ENCODE measurements around the gene DYNC1I1. TPM values are rescaled to one million over a fixed set of nuclear protein-coding genes. Genes with fewer than 3 reads are reported as not detected.

DYNC1I1 gene
- total RNA-seq, 1 experiment from 2014 or later = 0.03 TPM

DNA sequence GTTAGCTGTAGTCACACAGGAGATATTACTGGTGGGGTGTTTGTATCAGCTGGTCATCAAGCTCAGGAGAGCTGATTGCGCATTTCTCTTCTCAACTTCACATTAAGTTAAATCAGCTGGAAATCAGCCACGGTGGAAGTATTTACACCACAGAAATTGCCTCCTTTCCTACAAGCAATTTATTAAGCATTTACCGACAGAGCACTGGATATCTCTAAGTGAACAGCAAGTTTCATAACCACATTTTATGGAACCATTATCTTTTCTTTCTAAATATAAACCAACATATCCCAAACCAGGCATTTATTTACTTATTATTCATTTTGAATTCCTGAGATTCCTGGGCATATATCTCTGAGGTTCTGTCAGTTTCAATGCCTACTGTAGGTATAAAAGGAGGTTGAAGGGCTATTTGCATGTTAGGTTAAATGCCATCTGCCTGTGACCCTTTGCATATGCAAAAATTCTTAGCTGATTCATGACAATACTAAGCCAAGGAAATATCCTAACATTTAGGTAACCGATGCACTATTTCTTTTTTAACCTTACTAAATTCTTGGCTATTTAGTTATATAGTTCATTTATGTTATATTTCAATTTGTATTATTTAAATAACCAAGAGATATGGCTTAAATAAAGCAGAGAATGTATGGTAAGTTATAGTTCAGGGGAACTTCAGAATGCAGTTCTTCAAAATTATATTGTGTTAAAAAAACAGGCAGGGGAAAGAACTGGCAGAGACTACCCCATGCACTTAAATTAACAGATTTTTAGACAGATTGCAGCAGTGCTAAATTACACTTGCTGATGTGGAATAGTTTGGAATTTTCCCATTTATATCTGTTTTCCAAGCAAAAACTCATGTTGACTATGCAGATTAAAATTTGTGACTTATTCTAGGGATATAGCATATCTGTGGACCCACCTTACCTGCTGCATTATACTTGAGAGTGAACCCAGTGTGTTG, 56.8 kb downstream of the DYNC1I1 start:
- in situ Hi-C loops (cut with HindIII; ENCODE audit: low pct_unique_long_range_greater_than_20kb, low sequenced_read_pairs) = no loop called here
- no peak for DNase-seq (ENCODE audit: low read depth)

GRCh38 chr7:95840953-95841950, 68.9 kb downstream of the DYNC1I1 start:
- in situ Hi-C loops (cut with HindIII; ENCODE audit: low pct_unique_long_range_greater_than_20kb, low sequenced_read_pairs) = no loop called here
- no peak for DNase-seq (ENCODE audit: low read depth)

- in situ Hi-C loops (cut with HindIII; ENCODE audit: low pct_unique_long_range_greater_than_20kb, low sequenced_read_pairs) = no loop called here
- no peak for DNase-seq (ENCODE audit: low read depth)
Measured at GRCh38 chr7:95843286-95843685, 70.9 kb downstream of the DYNC1I1 start.

- in situ Hi-C loops (cut with HindIII; ENCODE audit: low pct_unique_long_range_greater_than_20kb, low sequenced_read_pairs) = no loop called here
- DNase-seq (ENCODE audit: low read depth) = no peak
Measured at GRCh38 chr7:95845007-95845406, 72.7 kb downstream of the DYNC1I1 start.

- in situ Hi-C loops (cut with HindIII; ENCODE audit: low pct_unique_long_range_greater_than_20kb, low sequenced_read_pairs) = no loop called here
- DNase-seq (ENCODE audit: low read depth) = no peak
Measured at GRCh38 chr7:95847061-95847460, 74.7 kb downstream of the DYNC1I1 start.

DNA sequence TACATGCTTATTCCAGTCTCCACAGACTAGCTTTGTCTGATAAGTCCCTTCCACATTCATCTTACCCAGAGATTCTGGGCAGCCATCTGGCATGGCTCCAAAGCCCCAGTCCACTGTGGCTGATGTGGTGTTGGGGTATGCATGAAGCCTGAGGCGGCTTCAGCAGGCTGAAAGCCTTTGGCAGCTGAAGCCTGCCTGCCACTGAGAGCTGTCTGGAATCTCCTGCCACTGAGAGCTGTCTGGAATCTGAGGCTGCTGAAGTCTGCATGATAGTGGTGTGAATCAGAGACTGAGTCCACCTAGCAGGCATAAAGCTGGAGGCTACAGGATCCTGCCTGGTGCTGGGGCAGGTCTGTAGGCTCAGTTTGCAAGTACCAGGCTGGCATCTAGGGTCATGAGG, 87.1 kb downstream of the DYNC1I1 start:
- no peak for DNase-seq (ENCODE audit: low read depth)
- in situ Hi-C loops (cut with HindIII; ENCODE audit: low pct_unique_long_range_greater_than_20kb, low sequenced_read_pairs) = no loop called here

DNA sequence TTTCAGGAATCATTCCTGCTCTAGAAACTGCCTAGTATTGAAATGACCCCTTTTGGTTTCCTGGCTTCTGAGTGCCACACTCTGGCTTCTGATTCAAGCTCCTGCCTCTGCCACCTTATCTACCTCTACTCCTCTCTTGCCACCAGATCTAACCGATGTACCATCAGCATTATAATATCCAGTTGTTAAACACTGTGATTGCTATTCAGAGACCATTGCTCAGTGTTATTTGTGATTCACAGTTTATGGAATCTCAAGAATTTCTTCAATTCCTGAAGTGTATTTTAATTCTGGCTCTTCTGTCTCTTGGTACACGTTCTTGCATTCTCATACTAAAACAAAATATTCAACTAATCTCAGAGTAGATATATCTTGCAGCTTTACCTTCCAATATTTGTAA, 88.7 kb downstream of the DYNC1I1 start:
- DNase-seq (ENCODE audit: low read depth) = no peak
- in situ Hi-C loops (cut with HindIII; ENCODE audit: low pct_unique_long_range_greater_than_20kb, low sequenced_read_pairs) = no loop called here

DNA sequence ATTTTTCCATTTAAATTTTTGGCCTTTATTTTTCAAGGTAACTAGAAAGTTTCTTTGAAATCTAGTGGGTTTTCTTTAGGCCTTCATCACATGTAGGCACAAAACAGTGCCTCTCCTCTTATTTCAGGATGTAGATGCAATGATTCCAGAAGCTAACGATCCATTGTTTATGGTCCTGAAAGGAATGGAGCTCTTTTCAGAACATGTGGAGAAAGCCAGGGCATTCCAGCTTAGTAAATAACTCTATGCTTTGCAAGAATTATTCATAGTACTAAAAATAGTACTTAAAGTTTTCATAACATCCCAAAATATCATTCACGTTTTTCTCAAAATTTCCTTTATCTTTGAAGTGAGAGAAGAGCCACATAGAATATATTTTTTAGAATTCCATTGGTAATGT, 91.3 kb downstream of the DYNC1I1 start:
- in situ Hi-C loops (cut with HindIII; ENCODE audit: low pct_unique_long_range_greater_than_20kb, low sequenced_read_pairs) = no loop called here
- no peak for DNase-seq (ENCODE audit: low read depth)

DNA sequence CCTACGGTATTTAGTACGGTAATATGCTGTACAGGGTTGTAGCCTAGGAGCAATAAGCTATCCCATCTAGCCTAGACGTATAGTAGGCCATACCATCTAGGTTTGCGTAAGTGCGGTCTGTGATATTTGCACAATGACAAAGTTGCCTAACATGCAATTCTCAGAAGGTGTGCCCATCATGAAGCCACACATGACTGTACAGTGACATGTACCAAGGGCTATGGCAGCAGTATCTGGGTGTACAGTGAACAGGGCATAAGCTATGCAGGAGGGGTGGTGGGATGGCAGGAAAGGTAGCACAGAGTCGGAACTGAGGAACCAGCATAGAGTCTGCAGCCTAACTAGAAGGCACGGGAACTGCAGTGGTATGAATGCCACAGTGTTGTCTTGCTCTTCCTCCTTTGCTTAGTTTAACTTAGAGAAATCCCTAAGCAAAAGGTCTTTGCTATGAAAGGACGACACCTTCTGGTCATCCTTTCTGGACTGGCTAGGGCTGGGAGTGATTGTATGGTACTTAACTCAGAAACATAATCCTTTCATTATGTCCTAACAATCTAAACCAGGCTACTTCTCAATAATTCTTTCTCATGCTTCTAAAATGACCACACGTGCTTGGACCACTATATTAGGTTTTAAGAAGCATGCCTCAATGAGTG, 93.5 kb downstream of the DYNC1I1 start:
- DNase-seq (ENCODE audit: low read depth) = no peak
- in situ Hi-C loops (cut with HindIII; ENCODE audit: low pct_unique_long_range_greater_than_20kb, low sequenced_read_pairs) = no loop called here

- in situ Hi-C loops (cut with HindIII; ENCODE audit: low pct_unique_long_range_greater_than_20kb, low sequenced_read_pairs) = no loop called here
- no peak for DNase-seq (ENCODE audit: low read depth)
Measured at GRCh38 chr7:95867309-95867708, 95.0 kb downstream of the DYNC1I1 start.

- in situ Hi-C loops (cut with HindIII; ENCODE audit: low pct_unique_long_range_greater_than_20kb, low sequenced_read_pairs) = no loop called here
- DNase-seq (ENCODE audit: low read depth) = peak; percentile 42
Measured at GRCh38 chr7:95871075-95871848, 98.9 kb downstream of the DYNC1I1 start.

GRCh38 chr7:95871896-95872295, 99.5 kb downstream of the DYNC1I1 start:
- in situ Hi-C loops (cut with HindIII; ENCODE audit: low pct_unique_long_range_greater_than_20kb, low sequenced_read_pairs) = no loop called here
- DNase-seq (ENCODE audit: low read depth) = no peak

GRCh38 chr7:95874129-95874528, 101.8 kb downstream of the DYNC1I1 start:
- DNase-seq (ENCODE audit: low read depth) = no peak
- in situ Hi-C loops (cut with HindIII; ENCODE audit: low pct_unique_long_range_greater_than_20kb, low sequenced_read_pairs) = no loop called here

DNA sequence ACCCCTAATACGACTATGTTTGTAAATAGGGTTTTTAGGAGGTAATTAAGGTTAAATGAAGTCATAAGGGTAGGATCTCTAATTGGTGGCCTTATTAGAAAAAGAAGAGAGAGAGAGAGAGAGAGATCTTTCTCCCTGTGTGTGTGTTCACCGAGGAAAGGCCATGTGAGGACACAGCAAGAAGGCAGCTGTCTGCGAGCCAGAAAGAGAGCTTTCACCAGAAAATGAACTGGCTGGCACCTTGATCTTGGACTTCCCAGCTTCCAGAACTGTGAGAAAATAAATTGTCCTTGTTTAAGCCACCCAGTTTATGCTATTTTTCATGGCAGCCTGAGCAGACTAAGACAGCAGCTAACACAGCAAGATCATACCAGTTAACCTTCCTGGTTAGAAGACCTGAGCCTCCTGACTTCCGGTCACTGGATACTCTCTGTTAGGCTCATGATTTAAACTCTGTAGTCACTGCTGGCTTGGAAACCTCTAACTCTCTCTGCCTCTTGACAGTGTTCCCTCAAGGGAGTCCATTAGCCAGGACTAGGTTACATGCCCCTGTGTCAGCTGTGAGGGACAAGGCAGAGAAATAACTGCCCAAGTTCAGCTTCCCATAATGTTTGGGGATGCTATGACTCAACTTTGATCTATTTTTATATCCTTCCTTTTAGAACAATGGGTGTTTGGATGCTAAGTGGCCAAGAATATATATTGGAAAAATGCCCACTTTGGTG, 102.3 kb downstream of the DYNC1I1 start:
- in situ Hi-C loops (cut with HindIII; ENCODE audit: low pct_unique_long_range_greater_than_20kb, low sequenced_read_pairs) = no loop called here
- DNase-seq (ENCODE audit: low read depth) = no peak

DNA sequence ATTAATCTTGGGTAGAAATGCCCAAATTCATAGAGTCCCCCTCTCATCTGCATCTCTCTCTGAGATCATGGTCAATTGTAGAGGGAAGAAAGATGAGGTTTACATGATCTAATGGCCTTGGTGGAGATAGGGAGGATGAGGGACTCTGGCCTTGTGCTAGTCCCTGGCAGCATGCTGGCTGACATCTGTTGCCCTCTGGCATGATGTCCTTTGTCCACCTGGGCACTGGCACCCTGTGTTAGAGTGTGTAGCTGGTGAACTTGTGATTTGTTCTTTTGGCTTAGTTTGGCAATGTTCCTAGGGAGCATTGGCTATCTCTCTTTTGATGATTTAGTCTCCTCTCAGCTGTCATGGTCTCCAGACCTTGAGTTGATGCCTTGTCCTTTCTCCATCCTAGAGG, 103.2 kb downstream of the DYNC1I1 start:
- DNase-seq (ENCODE audit: low read depth) = no peak
- in situ Hi-C loops (cut with HindIII; ENCODE audit: low pct_unique_long_range_greater_than_20kb, low sequenced_read_pairs) = no loop called here

GRCh38 chr7:95878677-95879076, 106.3 kb downstream of the DYNC1I1 start:
- no peak for DNase-seq (ENCODE audit: low read depth)
- in situ Hi-C loops (cut with HindIII; ENCODE audit: low pct_unique_long_range_greater_than_20kb, low sequenced_read_pairs) = no loop called here

DNA sequence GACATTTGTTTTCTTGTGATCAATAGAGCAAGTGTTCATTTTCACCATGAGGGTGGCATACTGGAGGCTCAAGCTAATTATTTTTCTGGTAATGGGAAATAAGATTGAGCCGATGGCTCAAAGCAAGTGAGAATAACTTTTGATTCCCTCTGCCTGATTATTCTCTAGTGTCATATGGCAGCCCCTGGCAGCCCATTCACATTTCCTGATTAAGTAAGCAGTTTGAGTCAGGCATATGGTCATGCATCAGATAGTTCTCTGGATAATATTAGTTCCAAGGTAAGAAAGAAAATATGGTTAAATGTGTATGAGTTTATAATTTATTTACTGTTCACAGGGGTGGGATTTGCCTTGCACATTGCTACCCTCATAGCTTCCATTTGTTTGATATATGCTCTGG, 109.2 kb downstream of the DYNC1I1 start:
- in situ Hi-C loops (cut with HindIII; ENCODE audit: low pct_unique_long_range_greater_than_20kb, low sequenced_read_pairs) = no loop called here
- no peak for DNase-seq (ENCODE audit: low read depth)

Data from Caki2 (cell line).